Measurements from ENCODE around the gene HAO1.
"Not testable (repeated sequence)": the region's sequence is repeated elsewhere in the genome, so short reads cannot be mapped to it uniquely, and the experiment has no call there.

HAO1 gene

DNA sequence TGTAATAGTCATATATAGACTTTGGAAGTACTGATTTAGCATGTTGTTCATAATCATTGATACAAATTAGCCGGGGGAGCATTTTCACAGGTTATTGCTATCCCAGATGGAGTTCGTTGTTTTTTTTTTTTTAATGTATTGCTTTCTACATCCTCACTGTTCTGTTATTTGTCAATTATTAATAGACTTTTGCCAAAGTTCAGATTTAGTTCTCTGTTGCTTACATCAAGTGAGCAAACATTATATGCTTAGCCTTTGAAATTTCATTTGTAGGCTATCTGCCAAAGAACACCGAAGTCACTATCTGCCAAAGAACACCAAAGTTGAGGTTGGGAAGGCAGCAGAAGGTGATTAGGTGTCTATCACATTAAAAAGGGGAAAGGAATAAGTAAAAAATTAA lies at the start of gene HAO1:
TSS of gene HAO1 (minus strand) at position 118 of the 400 bp plus-strand sequence. CDS start at position 82, 36 bp downstream.
- in situ Hi-C loops (cut with MboI; ENCODE audit: low sequenced_read_pairs) = loop anchor here (25.0 kb wide), 1 partner anchor 772 kb away; no protein-coding TSS in a partner anchor

DNA sequence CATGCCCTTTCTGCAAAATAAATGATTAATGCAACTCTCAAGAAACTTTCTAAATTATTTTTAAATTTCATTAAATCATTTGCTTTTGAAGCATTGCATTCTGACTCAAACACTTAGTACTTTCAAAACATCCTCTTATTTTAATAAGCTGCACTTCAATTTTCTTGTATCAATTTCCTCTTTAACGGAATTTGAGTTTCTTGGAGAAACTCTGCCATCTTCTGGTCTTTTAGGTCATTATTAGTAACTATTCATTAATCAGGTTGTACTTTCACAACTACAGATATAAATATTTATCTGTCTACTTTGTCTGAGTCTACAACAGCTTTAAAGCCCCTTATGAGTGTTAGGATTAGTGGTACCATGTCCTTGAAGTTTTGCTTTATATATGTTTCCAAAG lies 49.1 kb upstream of the HAO1 start:
- in situ Hi-C loops (cut with MboI; ENCODE audit: low sequenced_read_pairs) = no loop called here

DNA sequence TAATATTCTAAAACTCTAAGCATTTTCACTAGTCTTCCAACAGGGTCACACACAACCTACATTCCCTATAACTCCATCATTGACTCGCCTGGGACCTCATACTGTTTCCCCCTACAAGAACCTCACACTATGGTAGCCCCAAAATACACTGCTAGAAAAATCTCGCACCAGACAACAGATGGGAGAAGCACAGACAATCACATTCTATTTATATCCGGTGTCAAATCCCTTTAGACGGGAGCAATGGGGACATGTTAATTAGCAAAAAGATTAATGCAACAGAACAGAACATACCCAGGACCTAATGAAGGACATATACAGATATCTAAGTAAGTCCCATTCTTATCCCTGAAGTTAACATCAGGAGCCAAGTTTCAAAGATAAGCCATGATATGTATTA lies 45.7 kb upstream of the HAO1 start:
- in situ Hi-C loops (cut with MboI; ENCODE audit: low sequenced_read_pairs) = no loop called here

DNA sequence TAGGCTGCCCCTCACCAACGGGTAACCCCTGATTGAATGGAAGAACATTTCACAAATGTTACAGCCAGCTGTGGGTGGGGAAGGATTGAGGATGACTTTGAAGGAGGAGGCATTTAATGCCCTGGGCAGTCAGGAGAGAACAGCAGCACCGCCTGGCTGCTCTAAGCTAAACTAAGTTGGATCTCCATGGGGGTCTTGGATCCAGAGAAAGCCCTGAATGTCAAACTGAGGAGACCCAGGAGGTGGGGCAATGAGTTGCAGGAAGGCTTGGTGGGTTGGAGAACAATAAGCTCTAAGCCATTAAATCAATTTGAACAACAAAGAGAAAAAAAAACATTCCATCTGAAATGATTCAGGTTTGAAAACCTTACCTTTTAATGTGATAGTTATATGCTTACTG lies 43.9 kb upstream of the HAO1 start:
- in situ Hi-C loops (cut with MboI; ENCODE audit: low sequenced_read_pairs) = no loop called here

DNA sequence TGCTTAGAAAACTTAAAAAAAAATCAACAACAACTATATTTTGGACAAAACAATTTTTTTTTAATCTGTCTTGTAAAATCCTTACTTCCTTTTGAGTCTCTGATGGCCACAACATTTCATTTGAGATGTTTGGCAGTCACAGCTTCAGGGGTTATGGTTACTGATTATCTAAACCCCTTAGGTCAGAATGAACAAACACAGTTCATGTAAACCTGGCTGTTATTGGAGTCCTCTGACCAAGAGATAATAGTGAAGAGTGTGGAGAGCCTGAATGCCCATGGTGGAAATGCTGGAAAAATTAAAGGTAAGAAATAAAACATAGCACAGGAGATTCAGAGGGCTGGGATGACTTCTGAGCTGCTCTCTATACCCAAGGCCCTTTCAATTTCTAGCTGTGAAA lies 41.1 kb upstream of the HAO1 start:
- in situ Hi-C loops (cut with MboI; ENCODE audit: low sequenced_read_pairs) = no loop called here

DNA sequence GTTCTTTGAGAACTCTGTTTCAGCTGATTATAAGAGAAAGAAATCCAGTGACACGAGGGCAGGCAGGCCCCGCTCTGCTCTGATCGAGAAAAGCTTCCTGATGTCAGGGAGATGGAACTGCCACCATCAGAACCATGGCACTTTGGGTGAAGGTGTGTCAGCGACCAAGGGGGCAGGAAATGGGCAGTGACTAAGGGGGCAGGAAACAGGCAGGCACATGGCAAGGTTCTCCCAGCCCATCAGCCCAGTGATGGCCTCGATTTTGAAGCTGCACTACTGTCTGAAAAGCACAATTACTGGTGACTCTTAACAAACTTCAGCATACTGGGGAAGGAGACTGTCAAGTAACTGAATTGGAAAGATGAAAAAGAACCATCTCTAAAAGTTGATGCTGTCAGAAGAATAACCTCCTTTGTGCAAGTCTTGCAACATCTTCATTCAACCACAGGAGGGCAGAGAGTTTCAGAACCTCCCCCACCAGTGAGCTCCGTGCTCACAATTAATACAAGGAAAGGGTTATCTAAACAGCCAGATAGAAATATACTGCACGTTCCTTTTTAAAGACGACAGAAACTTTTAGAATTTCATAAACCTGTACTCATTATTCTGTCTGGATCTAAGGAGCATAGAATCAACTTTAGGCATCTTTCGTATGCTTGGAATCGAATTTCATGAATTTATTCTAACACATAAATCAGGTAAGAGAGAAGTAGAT lies 40.2 kb upstream of the HAO1 start:
- in situ Hi-C loops (cut with MboI; ENCODE audit: low sequenced_read_pairs) = no loop called here

DNA sequence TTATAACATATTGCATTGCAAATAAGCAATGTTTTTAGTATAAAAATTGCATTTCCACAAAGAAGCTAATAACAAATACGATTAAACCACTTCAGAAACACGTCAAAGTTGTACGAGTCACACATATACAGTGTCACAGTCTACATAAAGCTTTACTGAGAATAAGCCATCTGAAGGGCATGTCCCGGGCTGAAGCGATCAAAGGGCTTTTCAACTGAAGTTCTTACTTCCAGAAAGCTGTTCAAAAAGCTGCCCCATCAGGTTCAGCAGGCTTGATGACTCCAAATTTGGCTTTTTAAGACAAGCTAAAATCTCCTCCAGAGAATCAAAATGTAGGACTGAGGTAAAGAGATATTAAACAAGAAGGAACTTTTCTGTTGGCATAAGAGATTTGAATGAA lies 37.5 kb upstream of the HAO1 start:
- in situ Hi-C loops (cut with MboI; ENCODE audit: low sequenced_read_pairs) = no loop called here

DNA sequence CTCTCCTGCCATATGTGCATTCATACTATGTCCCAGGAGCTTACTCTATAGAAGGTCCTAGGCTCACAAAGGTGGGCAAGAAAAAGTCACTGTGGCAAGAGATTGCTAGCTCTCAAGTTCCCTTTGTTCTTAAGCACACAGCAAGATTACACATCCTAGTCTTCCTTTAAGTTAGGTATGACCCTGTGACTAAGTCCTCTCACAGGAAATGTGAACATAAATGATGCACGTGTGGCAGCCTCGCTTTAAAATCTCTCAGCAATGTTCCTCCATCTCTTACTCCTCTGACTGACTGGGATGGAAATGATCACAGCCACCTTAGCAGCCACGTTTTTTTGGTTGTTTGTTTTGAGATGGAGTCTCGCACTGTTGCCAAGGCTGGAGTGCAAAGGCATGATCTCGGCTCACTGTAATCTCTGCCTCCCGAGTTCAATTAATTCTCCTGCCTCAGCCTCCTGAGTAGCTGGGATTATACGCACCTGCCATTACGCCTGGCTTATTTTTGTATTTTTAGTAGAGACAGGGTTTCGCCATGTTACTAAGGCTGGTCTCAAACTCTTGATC lies 35.7 kb upstream of the HAO1 start:
- in situ Hi-C loops (cut with MboI; ENCODE audit: low sequenced_read_pairs) = no loop called here

DNA sequence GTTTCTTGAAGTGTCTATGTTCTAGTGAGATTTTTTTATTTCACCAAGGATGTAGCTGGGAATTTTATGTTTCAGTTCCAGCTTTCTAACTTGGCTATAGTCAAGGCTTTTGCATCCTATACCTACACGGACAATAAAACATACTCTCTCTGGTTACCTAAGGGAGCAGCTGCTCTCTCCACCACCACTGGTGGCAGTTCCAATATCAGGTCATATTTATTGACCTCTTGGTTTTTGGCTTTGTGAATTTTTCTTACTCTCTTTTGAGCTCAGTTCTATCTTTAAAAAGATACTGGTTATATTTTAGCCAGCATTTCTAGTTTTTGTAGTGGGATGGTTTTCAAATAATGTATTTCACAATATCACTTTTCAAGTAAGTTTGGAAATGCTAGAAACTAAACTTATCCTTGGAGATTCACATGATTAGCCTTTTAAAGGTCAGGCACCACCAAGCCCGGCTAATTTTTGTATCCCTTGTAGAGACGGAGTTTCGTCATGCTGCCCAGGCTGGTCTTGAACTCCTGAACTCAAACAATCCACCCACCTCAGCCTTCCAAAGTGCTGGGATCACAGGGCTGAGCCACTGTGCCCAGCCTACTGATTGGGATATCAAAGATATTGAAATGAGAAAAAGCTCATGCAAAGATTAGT lies 34.7 kb upstream of the HAO1 start:
- in situ Hi-C loops (cut with MboI; ENCODE audit: low sequenced_read_pairs) = no loop called here

DNA sequence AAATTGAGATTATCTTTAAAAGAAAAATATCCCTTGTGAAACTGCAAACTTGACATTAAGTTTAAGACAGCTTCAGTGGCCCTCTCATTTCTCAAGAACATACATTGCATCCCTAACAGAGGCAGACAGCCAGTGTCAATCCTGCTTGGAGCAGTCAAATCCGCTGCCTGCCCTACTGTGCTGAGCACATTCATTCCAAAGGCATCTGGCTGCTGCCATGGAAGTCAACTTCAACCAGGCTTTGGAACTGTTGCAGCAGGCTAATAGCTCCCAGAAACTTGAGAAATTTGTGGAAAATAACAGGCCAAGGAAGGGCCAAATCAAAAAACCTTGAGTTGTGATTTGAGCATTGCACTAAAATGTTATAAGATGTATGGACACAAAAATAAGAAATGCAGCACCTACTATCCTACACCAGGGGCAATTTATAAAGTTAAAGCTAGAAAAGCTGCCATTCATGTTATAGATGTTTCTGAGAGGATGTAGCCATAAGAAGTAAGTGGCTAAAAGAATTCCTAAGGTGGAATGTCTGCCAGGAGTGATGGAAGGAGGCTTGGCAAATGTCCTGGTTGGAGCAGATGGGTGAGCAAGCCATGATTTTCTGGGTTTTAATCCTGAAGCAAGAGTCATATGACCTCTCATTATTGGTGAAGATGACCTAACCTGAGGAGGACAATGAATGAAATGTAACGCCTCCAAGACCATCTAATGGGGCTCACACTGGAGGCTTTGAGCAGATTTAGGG lies 31.4 kb upstream of the HAO1 start:
- in situ Hi-C loops (cut with MboI; ENCODE audit: low sequenced_read_pairs) = no loop called here

DNA sequence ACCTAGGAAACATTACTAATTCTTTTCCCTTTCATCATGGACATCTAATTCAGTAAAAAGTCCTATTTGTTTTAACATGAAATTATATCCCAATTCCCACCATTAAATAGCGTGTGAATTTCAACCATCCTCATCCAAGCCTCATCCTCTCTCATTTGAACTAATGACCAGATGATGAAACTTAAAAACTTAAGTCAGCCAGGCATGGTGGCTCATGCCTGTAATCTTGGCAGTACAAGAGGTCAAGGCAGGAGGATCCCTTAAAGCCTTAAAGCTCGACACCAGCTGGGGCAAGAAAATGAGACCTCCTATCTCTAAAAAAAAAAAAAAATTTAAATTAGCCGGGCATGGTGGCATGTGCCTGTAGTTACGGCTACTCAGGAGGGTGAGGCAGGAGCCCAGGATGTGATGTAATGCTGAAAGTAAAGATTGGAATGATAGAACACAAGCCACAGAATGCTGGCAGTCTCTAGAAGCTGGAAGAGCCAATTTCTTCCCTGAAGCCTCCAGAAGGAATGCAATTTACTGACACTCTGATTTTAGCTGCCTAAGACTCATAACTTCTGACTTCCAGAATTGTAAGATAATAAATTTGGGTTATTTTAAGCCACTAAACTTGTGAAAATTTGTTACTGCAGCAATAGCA lies 27.1 kb upstream of the HAO1 start:
- in situ Hi-C loops (cut with MboI; ENCODE audit: low sequenced_read_pairs) = no loop called here

DNA sequence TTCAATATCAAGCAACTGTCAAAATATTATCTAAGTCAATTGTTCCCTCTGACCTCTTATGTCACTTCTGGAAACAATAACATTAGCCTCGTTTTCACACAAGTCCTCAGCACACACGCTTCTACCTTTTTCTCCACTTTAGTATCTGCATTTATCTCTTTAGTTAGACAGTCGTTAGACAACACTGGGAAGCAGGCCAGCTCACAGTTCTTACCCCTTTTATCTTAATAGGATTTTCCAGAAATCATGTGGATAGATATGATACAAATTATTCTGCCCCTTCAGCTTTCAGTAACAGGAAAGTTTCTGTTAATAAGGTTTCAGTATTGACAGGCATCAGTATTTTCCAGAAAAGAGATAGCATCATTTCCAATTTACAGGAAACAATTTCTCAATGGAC lies 25.9 kb upstream of the HAO1 start:
- in situ Hi-C loops (cut with MboI; ENCODE audit: low sequenced_read_pairs) = no loop called here

DNA sequence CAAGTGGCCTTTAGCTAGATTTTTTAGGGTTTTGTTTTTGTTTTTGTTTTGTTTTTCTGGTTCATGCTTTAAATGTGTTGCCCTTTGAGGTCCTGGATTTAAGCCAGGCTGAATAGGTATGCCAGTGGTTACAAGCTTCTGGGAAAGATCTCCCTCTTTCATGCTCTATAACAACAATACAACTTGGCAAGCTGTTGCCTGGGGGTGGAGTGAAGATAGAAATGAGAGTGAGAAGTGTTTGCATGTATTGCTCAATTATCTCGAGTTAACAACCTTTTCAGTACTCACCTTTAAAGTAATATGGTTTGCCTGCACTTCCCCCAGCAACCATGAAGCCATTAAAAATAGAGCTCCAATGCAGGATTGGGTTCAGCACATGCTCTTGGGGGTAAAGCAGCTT lies 19.2 kb upstream of the HAO1 start:
- in situ Hi-C loops (cut with MboI; ENCODE audit: low sequenced_read_pairs) = no loop called here

DNA sequence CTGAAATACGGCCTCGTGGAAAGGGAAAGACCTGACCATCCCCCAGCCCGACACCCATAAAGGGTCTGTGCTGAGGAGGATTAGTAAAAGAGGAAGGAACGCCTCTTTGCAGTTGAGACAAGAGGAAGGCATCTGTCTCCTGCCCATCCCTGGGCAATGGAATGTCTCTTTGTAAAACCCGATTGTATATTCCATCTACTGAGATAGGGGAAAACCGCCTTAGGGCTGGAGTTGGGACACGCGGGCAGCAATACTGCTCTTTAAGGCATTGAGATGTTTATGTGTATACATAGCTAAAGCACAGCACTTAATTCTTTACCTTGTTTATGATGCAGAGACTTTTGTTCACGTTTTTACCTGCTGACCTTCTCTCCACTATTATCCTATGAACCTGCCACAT lies 16.3 kb upstream of the HAO1 start:
- in situ Hi-C loops (cut with MboI; ENCODE audit: low sequenced_read_pairs) = not testable (repeated sequence)

DNA sequence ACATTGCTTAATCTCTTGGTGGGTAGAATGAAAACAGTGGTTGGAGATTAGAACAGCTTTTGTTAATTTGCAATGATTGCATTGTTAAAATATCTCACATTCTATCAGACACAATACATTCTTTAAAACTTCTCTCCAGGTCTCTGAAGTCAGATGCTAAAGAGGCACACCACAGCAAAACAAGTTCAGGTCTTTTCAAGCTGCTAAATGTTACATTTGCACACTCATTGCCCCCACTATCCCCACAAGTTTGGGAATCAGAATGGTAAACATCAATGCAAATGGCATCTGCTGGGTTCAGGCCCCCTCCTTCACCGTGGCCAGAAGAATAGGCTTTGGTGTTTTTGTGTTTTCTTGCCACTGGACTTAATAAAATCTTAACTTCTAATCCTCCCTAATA lies 10.1 kb upstream of the HAO1 start:
- in situ Hi-C loops (cut with MboI; ENCODE audit: low sequenced_read_pairs) = no loop called here

DNA sequence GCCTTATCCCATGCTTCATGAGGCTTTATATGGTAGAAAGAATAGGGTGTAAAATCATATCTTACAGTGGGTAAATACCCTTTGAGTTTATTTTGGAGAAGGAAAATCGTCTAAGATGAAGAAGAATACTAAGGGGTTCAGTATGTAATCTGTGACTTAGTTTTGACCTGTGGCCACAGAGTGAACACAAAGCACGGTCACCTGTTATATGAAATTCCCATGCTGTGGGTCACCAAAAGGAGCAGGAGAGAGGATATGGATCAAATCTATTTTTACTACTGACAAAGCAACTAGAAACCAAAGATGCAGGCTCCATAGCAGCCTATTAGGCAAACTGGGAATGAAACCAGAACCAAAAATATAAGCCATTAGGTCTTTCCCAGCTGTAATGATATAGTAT lies 3.6 kb upstream of the HAO1 start:
- in situ Hi-C loops (cut with MboI; ENCODE audit: low sequenced_read_pairs) = loop anchor here (25.0 kb wide), 1 partner anchor 768 kb away; no protein-coding TSS in a partner anchor

DNA sequence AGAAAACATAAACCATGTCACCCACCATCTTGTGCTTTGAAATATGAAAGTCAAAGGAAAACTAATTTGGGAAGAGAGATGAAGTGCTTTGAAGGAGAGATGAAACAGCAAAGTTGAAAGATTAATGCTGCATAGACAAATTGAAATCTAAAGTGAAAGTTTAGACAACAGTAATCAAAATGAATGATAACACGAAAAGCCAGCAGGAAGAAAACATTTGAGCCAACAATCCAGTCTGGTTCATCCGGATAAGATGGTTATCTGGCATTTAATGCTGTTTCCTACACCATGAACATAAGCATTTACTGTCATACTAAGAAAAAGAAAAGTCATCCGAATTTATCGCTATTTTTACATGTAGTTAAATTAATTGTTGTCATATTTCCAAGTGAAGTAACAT lies 595 bp downstream of the HAO1 start:
- in situ Hi-C loops (cut with MboI; ENCODE audit: low sequenced_read_pairs) = loop anchor here (25.0 kb wide), 1 partner anchor 773 kb away; no protein-coding TSS in a partner anchor

DNA sequence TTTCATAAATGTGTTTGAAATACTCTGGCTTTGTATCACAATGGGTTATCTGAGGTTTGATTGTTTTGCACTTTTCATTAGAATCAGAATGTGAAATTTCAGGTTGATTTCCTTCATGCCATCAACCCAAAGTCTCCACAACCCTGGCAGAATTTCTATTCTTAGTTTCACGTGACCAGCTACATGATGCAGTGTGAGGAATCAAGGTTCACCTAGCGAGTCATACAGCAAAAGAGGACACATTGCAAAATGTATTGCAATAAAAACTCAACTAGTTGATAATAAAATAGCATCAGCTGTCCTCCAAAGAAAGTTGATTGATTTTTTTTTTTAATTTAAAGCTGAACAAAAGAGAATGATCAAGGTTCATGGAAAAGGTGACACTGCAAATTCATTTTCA lies 2.2 kb downstream of the HAO1 start:
- in situ Hi-C loops (cut with MboI; ENCODE audit: low sequenced_read_pairs) = loop anchor here (25.0 kb wide), 1 partner anchor 774 kb away; no protein-coding TSS in a partner anchor

DNA sequence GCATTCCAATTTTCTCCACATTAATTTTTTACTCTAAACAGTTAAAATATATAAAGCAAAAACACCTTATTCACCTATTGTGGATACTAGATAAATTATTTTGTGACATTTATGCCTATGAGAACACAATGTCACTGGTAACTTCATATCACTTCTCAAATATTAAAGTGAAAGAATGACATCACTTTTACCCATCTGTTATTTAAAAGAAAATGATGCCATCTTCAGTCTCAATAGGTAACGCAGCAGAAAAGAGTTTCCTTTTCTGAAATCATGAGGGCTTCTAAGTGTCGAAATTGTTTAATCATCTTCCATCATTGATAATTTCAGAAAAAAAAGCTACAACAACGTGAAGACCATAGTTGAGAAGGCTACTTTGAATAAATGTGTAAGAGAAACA lies 2.9 kb downstream of the HAO1 start:
- in situ Hi-C loops (cut with MboI; ENCODE audit: low sequenced_read_pairs) = loop anchor here (25.0 kb wide), 1 partner anchor 775 kb away; no protein-coding TSS in a partner anchor

DNA sequence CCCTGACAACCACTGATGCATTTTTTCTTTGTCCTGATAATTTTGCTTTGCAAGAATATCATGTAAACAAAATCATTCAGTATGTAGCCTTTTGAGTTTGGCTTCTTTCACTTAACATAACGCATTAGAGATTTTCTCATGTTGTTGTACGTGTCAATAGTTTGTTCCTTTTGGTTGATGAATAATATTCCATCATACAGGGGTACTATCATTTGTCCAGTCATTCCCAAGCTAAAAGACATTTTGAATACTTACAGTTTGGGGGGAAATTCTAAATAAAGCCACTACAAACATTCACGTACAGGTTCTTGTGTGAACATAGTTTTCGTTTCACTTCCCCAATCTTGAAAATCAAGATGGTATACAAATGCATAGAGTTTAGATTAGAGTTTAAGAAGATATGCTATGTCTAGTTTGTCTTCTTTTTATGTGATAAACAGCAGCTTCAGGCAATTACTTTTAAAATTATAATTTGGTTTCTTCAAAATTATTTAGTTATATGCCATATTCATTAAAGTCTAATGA lies 5.2 kb downstream of the HAO1 start:
- in situ Hi-C loops (cut with MboI; ENCODE audit: low sequenced_read_pairs) = loop anchor here (25.0 kb wide), 1 partner anchor 777 kb away; no protein-coding TSS in a partner anchor
